Suprapubic skin (tissue), 4 donors: Measurements from ENCODE around the gene HOXB6. TPM values are rescaled to one million over a fixed set of nuclear protein-coding genes. Genes with fewer than 3 reads are reported as not detected.

ENCODE experiments used
- DNase-seq, 2 donors: peaks; one replicate each; pipeline ENCODE4 v3.0.0-alpha.2; 2019; ENCODE audit warnings: low spot score in 2 of 2
- H3K27ac ChIP-seq: fragments of 200-600 bp; sonication (generic); one replicate; pipeline ENCODE4 v1.5.1; 2019
- H3K27me3 ChIP-seq: fragments of 200-600 bp; sonication (generic); one replicate; pipeline ENCODE4 v1.5.1; 2019
- H3K36me3 ChIP-seq: fragments of 200-600 bp; sonication (generic); one replicate; pipeline ENCODE4 v1.5.1; 2019
- H3K4me1 ChIP-seq: fragments of 200-600 bp; sonication (generic); one replicate; pipeline ENCODE4 v1.5.1; 2019
- H3K4me3 ChIP-seq: fragments of 200-600 bp; sonication (generic); one replicate; pipeline ENCODE4 v1.5.1; 2019; ENCODE audit warnings: mild to moderate bottlenecking
- H3K9me3 ChIP-seq: fragments of 200-600 bp; sonication (generic); one replicate; pipeline ENCODE4 v1.5.1; 2019
- CTCF ChIP-seq, 2 donors: fragments of 200-600 bp in 1 of 2; fragments of 450-650 bp in 1 of 2; sonication (generic) in 1 of 2; IDR thresholded peaks; one replicate each; pipeline ENCODE4 v1.5.1; 2016 to 2019; ENCODE audit warnings: antibody characterized with exemption in 2 of 2, mild to moderate bottlenecking in 1 of 2, moderate library complexity in 1 of 2
- EP300 ChIP-seq: sonication (generic); formaldehyde crosslinking; IDR thresholded peaks from one replicate; pipeline ENCODE4 v1.6.1; 2017; ENCODE audit warnings: antibody characterized with exemption
- POLR2A ChIP-seq, 2 donors: fragments of 450-650 bp; IDR thresholded peaks; one replicate each; pipeline ENCODE4 v1.6.1; 2017; ENCODE audit warnings: antibody characterized with exemption in 2 of 2, mild to moderate bottlenecking in 2 of 2, moderate library complexity in 2 of 2
- POLR2AphosphoS5 ChIP-seq, 3 donors: sonication (generic); formaldehyde crosslinking; IDR thresholded peaks; one replicate each; pipeline ENCODE4 v1.6.1; 2017; ENCODE audit warnings: antibody characterized with exemption in 3 of 3
- whole genome bisulfite sequencing: methylation state at CpG from one replicate; pipeline ENCODE4 v1.1.5; 2018; 5-methylcytosine and 5-hydroxymethylcytosine counted together
- total RNA-seq, 4 donors: library from RNA; depleted of rRNA; stranded (reverse); fragments of >200 nt; gene quantifications; one replicate each; pipeline ENCODE4 v1.1.0, GENCODE V29; 2016

Gene HOXB6
- total RNA-seq, 4 donors from 2014 or later = 0.39 to 4.5 (median 1.3) TPM; not detected in 1

- TF ChIP-seq POLR2A (IDR thresholded peaks at IDR 0.05) = no peak
- no peak for TF ChIP-seq CTCF (IDR thresholded peaks at IDR 0.05)
- TF ChIP-seq POLR2AphosphoS5 (IDR thresholded peaks at IDR 0.05) = no peak
- no peak for TF ChIP-seq EP300
- Histone ChIP-seq H3K4me1 (peaks cover 74% of the 10 kb centered on the region), H3K36me3 (no peaks in the 10 kb centered on the region), H3K4me3 (peak overlapping the region; percentile 69), H3K27me3 (peaks cover 4% of the 10 kb centered on the region), H3K9me3 (no peaks in the 10 kb centered on the region), H3K27ac (peak overlapping the region; percentile 85)
- WGBS = 40% methylated on average over 20 of the region's 22 CpGs
- no peak for DNase-seq
Measured at GRCh38 chr17:48575673-48576478, 28.9 kb downstream of the HOXB6 start.

- Histone ChIP-seq H3K27me3 (no peaks in the 10 kb centered on the region), H3K36me3 (no peaks in the 10 kb centered on the region), H3K4me1 (peaks cover 76% of the 10 kb centered on the region), H3K4me3 (peak overlapping the region; percentile 8), H3K27ac (peak overlapping the region; percentile 85), H3K9me3 (no peaks in the 10 kb centered on the region)
- TF ChIP-seq POLR2AphosphoS5 (IDR thresholded peaks at IDR 0.05) = no peak
- WGBS = 63% methylated on average over 7 of the region's 7 CpGs
- no peak for DNase-seq
Measured at GRCh38 chr17:48575066-48575582, 29.7 kb downstream of the HOXB6 start.

- H3K27me3 ChIP-seq = no peaks in the 10 kb centered on the region
- TF ChIP-seq POLR2AphosphoS5 (IDR thresholded peaks at IDR 0.05) = no peak
- TF ChIP-seq POLR2A (IDR thresholded peaks at IDR 0.05) = no peak
- TF ChIP-seq CTCF (IDR thresholded peaks at IDR 0.05) = no peak
- no peak for TF ChIP-seq EP300
- H3K9me3 ChIP-seq = no peaks in the 10 kb centered on the region
- H3K4me1 ChIP-seq = peaks cover 75% of the 10 kb centered on the region
- WGBS = 61% methylated on average over 8 of the region's 8 CpGs
- peak overlapping the region; percentile 8 for H3K4me3 ChIP-seq
- H3K36me3 ChIP-seq = no peaks in the 10 kb centered on the region
- H3K27ac ChIP-seq = peak overlapping the region; percentile 85
- no peak for DNase-seq
Measured at GRCh38 chr17:48574505-48575065, 30.2 kb downstream of the HOXB6 start.

GRCh38 chr17:48571826-48572417, 32.9 kb downstream of the HOXB6 start:
- H3K4me1 ChIP-seq = peaks cover 81% of the 10 kb centered on the region
- no peak for TF ChIP-seq POLR2A (IDR thresholded peaks at IDR 0.05)
- no peak for TF ChIP-seq POLR2AphosphoS5 (IDR thresholded peaks at IDR 0.05)
- TF ChIP-seq EP300 = no peak
- DNase-seq = no peak
- H3K27ac ChIP-seq = peak overlapping the region; percentile 85
- peak overlapping the region; percentile 29 for H3K4me3 ChIP-seq
- H3K27me3 ChIP-seq = peaks cover 3% of the 10 kb centered on the region
- H3K9me3 ChIP-seq = no peaks in the 10 kb centered on the region
- H3K36me3 ChIP-seq = no peaks in the 10 kb centered on the region
- 67% methylated on average over 1 of the region's 1 CpG for WGBS

- no peak for DNase-seq
- TF ChIP-seq EP300 (no peak), POLR2AphosphoS5 (IDR thresholded peaks at IDR 0.05) (no peak), POLR2A (IDR thresholded peaks at IDR 0.05) (no peak), CTCF (IDR thresholded peaks at IDR 0.05) (no peak)
- Histone ChIP-seq H3K27ac (peak overlapping the region; percentile 85), H3K27me3 (peaks cover 3% of the 10 kb centered on the region), H3K4me3 (peak overlapping the region; percentile 29), H3K36me3 (no peaks in the 10 kb centered on the region), H3K9me3 (no peaks in the 10 kb centered on the region), H3K4me1 (peaks cover 74% of the 10 kb centered on the region)
- WGBS = 69% methylated on average over 26 of the region's 26 CpGs
Measured at GRCh38 chr17:48571024-48571818, 33.6 kb downstream of the HOXB6 start.
